Stimulated activated CD4-positive, alpha-beta T cell treated with anti-CD3 and anti-CD28 coated beads, Interleukin-4, amount 100 ng/mL, for 1 hour (primary cell): ENCODE measurements around the gene WAPL.

Experiments
- DNase-seq: peaks from one replicate; pipeline ENCODE4 v3.0.0-alpha.2; 2020

The WAPL gene

DNA sequence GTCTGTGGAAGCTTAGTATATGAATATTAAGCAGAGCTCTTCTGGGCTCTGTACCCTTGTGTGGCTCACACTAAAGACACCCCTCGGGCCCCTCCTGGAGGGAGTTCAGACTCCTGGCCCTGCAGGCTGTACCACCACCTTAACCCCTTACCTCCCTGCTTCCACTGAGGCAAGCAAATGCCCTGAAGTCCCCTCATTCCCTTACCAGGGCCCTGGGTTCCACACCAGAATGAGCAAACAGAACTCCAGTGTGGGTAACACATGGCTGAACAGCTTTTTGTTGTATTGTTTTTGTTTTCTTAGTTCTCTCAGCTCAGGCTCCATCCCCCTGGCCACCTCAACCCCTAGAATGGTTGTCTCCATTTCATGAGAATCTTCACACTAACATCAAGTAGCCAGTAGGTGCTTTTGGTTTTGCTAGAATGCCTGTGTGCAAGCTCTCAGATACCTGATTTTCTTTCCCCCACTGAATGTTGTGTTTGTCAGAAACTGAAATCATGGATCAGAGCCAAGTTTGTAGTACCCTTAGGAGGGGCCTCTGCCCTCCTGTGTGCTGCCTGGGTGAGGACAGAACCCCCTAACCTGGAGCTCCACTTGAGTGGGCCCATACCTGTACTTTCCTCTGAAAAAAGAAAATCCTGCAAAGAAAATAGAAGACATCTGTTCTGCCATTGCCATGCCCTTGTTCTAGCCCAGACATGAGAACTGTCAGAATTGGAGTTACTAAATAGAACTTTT is 2.8 kb upstream of the WAPL start:
- DNase-seq: no peak

DNA sequence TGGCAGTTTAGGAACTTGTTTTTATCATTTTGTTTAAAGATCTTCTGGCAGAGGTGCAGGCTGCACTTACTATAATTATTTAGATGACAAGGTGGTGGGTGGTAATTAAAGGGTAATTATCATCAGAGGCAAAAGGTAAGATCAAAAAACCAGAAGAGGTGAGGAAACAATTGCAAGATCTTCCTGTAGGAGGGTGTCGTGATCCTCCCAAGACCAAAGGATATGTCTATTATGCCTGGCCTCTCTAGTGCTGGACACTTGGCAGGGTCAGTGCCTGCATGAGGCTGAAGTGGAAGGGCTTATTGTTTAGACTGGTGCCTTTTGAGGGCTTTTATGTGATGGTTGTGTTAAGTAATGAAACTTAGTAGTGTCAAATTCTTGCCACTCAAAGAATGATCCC is 1.8 kb upstream of the WAPL start:
- DNase-seq: no peak

DNA sequence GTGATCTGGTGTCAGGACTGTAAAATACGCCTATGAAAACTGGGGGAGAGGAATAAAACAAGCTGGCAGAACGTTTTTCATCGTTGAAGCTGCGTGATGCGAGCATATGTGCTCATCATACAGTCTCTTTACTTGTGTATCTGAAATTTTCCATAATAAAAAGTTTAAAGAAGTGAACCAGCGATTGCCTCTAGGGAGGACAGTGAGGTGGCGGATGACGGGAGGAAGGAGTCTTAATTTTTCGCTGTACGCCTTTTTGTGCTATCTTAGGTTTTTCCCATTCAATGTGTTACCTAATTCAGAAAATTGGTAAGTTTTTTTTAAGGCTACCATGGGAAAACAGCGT is 891 bp upstream of the WAPL start:
- DNase-seq: no peak

DNA sequence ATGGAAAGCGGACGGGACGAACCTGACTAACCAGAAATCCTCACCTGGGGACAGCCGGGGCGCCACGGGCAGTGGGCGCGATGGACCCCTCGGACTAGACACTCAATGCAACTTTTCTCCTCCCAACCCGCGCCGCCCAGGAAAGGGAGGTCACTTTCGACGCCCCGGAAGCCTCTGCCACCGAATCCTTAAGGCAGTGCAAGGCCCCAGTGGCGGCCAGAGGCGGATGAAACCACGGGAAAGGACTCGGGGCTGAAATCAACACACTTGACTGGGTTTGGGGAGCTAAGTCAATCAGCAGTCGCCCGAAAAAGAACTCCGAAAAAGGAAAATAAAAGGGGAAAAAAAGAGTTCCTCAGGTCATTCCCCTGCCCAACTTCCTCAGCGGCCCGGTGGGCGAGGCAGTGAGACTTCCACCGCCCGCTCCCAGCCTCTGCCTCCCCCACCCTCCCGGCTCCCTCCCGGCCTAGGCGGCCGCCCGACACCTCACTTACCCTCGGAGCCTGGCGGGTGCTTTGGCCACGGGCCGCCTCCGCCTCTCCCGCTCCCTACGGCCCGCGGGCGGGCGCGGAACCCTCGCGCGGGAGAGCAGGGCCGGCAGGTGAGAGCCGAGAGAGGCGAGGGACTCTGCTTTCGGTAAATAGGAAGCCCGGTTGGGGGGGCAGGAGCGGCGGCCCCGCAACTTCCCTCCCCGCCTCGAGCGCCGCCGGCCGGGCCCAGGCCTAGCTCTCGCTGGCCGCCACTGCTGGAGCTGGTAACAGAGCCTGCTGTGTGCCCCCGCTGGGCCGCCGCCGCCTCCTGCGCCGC is 518 bp downstream of the WAPL start:
- DNase-seq: peak; percentile 34

DNA sequence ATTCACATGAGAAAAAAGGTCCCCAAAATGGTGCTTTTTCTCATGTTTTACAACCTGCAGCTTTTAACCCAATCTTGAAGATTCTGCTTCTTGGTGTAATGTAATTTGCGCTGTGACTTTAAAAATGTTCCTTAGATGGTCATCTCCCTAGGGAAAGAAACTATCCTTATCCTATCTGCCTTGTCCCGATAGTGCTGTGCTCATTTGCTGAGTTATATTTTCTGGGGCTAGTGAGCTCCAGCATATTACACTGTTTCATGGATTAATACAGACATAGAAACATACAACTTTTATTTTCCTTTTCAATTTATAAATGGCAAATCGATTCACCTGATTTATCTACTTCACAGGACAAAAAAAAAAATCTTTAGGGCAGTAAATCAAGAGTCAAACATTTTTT is 2.8 kb downstream of the WAPL start:
- DNase-seq: no peak

DNA sequence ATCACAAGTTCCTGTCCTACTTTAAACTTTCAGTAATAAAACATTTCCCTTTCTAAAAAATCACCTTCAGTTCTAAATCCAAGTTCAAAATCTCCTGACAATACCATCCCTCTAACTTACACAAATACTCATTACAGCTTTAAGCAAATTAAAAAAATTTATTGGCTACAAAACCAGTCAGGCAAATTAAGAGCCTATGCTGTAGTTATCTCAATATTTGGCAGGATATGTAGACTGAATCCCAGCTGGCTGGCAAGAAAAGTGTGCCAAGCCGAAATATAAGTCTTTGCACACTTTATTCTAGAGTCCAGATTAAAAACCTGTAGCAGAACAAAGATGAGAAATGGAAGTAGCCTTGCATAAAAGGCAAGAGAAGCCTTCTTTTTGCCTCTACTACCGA is 9.5 kb downstream of the WAPL start:
- no peak for DNase-seq

DNA sequence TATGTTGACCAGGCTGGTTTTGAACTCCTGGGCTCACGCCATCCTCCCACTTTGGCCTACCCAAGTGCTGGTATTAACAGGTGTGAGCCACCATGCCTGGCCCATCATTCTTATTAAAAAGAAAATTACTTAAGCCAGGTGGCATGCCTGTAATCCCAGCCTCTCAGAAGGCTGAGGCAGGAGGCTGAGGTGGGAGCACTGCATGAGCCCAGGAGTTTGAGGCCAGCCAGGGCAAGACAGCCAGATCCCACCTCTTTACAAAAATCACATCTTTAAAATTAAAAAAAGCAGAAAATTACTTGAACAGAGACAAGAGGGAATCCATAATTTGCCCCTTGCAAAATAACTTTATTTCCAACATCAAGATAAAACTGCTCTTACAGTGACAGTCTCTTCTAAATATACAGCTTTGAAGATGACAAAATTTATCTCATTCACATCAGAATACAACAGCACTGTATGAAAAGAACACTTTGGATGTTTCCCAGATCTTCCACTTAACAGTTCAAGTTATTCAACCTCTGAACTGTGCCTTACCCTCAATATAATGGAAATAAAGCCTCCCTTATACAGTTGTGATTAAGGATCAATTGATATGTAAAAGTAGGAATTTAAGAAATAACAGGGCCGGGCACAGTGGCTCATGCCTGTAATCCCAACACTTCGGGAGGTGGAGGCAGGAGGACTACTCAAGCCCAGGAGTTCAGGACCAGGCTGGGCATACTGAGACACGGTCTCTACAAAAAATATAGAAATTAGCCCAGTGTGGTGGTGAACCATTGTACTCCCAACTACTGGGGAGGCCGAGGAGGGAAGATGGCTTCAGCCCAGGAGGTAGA is 10.3 kb downstream of the WAPL start:
- no peak for DNase-seq

DNA sequence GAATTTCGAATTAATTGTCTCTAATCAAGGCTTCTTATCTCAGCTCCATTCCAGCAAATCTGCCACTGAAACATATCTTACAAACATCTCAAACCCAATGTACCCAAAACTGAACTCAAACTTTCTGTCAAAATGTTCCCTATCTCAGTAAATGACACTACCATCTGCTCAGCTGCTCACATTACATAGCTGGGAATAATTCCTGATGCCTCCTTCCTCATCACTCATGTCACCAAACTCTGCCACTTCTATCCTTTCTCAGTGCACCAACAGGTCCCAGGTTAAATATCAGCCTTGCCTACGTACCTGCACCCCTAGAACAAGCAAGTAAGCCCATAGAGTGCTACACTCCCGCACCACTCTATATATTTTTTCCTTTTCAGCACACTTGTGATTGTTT is 12.4 kb downstream of the WAPL start:
- DNase-seq: no peak

DNA sequence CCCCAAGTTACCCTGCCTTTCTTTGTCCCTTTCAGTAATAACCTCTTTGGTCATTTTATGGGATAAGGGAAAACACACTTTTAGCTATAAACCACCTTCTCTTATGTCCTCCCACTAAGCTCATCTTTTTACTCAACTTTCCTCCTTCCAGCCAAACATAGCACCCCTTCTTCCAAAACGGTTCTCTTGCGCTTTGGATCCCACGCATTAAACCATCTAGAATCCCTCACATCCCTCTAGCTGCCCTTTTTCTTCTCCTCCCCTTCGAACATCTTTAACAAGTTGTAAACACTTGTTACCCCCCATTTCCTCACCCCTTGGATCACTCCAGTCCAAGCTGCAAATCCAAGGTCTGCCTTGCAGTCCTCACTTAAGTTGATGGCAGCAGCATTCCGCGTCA is 13.4 kb downstream of the WAPL start:
- DNase-seq: no peak

DNA sequence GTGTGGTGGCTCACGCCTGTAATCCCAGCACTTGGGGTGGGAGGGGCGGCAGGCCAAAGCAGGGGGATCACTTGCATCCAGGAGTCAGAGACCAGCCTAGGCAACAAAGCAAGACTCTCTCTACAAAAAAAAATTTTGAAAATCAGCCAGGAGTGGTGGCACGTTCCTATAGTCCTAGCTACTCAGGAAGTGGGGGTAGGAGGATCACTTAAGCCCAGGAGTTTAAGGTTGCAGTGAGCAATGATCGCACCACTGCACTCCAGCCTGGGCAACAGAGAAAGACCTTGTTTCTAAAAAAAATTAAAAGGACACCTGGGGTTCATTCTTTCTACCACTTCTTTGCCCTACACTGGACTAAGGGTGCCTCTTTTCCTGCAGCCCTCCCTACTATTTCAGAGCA is 15.1 kb downstream of the WAPL start:
- DNase-seq: no peak

DNA sequence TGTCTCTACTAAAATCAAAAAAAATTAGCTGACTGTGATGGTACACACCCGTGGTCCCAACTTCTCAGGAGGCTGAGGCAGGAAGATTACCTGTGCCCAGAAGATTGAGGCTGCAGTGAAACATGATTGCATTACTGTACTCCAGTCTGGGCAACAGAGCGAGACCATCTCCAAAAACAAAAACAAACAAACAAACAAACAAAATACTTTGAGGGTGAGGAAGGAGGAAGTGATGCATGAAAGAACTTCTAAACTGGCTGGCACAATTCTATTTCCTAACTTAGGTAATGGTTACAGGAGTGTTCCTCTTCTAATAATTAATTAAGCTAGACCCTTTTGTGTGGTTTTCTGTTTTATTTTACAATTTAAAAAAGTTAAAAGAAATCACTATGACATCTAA is 15.5 kb downstream of the WAPL start:
- no peak for DNase-seq

DNA sequence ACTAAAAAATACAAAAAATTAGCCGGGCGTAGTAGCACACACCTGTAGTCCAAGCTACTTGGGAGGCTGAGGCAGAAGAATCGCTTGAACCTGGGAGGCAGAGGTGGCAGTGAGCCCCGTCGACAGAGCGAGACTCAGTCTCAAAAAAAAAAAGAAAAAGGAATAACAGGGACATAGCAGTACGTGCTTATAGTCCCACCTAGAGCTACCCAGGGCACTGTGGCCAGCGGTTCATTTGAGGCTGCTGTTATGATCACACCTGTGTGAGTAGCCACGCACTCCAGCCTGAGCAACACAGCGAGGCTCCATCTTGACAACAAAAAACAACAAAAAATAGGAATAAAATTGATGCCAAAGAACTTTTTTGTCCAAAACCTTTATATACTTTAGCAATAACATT is 17.1 kb downstream of the WAPL start:
- no peak for DNase-seq

DNA sequence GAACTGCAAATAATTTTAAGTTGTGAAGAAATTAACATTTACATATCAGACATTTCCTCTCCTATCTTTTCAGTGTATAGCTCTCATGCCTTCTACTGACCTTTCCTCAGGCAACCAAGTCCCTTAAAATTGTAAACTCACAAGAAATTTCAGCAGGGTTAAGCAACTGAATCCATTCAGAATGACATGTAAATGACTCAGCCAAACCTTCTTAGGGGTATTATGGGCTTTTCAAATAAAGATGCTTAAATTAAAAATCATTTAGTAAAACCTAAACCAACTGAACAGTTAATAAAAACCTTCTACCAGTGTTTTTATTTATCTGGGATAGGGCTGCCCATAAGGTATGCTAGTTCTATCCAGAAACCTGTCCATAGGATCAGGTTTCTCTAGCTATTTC is 20.7 kb downstream of the WAPL start:
- no peak for DNase-seq

DNA sequence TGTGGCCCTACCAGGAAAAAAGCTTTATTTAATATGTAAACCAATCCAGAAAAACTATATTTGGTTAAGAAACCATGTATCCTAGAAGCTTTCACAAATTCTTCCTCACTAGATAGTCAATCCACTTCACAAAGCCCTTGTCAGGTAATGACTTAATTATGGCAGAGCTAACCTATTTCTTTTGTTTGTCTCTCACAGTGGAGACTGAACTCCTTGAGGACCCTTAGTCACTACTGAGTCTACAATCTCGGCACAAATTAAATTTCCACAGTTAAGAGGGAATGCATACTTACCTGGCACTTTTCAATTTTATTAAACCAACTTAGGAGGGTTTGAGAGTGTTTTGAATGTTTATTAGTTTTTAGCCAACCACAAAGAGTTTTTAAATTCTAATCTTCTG is 23.0 kb downstream of the WAPL start:
- no peak for DNase-seq

DNA sequence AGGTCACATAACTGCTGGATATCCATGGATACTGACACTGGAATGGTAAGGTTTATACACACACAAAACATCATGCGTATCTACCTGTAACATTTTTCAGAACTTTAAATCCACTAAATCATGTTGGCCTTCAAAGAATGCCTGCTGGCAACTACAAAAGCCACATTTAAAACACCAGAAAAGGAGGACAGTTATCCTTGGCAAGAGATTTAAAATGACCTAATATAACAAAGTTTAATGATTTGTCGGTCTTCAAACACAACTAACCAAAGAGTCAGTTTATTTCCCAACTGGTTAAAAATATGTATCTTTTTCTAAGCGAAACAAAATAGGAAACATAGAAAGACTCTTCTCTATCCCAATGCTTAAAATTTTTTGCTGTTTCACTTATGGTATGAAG is 24.0 kb downstream of the WAPL start:
- no peak for DNase-seq

DNA sequence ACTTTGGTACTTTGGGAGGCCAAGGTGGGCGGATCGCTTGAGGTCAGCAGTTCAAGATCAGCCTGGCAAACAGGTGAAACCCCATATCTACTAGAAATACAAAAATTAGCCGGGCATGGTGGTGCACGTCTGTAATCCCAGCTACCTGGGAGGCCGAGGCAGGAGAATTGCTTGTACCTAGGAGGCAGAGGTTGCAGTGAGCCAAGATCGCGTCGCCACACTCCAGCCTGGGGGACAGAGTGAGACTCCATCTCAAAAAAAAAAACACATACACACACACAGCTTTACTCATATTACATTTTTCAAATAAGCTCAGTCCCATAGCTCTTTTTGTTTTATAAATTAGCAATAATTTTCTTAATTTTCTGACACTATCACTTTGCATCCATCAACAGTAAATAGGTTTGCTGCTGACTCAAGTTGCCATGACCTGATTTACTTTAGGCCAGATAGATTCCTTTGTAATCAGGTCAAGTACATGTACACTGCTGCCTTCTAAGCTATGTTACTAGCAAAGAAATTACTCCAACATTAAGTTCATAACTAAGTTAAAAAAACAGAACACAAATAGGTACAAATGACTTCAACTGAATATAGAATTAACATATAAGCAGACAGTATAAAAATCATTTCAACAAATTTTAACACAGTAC is 31.5 kb downstream of the WAPL start:
- DNase-seq: no peak

DNA sequence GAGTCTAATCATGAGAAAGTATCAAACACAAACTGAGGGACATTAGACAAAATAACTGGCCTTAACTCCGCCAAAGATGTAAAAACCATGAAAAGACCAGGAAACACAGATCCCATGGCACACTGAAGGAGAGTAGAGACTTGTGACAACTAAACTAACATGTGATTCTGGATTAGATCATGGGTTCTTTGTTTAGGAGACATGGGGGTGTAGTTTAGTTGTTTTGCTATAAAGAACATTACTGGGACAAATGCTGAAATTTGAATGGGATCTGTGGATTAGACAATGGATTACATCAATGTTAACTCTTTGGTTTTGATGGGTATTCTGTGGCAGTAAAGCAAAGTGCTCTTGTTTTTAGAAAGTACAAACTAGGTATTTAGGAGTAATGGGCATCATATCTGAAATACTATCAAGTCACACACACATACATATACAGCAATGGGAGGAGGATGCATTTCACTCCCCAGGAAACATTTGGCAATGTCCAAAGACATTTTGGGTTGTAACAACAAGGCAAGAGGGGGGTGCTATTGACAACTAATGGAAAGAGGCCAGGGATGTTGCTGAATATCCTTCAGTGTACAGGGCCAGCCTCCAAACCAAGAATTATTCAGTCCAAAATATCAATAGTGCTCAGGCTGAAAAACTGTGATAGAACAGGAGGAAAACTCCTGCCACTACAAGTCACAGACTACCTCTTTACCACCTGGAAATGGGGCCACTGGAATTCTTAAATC is 32.4 kb downstream of the WAPL start:
- no peak for DNase-seq

DNA sequence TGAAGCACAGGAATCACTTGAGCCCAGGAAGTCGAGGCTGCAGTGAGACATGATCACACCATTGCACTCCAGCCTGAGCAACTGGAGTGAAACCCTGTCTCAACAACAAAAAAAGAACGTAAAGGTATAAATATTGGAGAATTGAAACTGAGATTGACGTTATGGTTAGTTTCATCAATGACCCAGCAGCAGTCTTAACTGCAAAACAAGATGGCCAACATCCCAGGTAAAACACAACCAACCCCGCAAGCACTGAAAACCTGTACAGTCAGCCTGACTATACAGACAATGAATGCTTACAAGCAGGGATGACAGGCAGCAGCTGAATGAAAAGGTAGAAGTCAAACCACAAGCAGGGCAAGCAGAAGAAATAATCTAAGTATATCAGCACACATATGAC is 34.7 kb downstream of the WAPL start:
- DNase-seq: no peak

DNA sequence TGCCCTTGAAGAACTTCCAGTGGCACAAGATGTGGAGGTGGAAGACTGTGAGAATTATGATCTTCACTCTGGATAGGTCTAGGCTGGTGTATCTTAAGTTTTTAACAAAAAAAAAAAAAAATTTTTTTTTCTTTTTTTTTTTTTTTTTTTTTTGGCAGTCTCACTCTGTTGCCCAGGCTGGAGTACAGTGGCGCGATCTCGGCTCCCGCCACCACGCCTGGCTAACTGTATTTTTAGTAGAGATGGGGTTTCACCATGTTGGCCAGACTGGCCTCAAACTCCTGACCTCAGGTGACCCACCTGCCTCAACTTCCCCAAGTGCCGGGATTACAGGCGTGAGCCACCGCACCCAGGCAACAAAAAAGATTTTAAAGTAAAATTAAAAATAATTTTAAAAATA is 37.9 kb downstream of the WAPL start:
- no peak for DNase-seq

DNA sequence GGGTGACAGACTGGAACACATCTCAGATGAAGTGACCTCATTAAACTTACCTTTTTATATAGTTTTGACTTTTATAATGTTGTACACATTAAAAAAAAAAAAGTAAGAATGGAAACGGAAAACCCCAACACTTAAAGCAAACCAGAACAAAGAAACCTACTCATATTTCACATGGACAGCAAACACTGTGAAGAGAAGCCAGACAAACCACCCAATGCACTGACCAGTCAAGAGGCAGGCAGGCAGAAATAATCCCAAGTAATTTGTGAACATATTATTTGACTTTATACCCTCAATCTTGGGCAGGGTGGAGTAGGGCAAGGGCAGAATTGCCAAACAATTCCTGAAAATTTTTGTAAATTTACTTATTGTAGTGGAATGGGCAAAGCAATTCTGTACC is 39.8 kb downstream of the WAPL start:
- no peak for DNase-seq

DNA sequence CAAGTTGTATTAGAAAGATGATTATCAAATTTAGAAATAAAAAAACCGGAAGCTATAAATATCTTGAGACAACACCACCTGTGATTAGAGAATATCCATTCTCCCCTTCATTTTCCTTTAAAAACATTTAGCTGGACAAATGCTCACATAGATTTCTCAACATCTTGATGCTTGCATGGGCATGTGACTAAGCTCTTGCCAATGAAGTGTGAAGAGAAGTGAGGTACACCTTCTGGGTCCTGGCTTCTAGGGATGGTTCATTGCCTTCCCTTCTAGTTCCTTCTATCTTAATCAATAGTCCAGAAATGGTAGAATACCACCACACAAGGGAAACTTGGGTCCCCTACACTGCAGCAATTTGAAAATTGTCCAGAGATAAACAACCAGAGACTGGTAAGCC is 41.0 kb downstream of the WAPL start:
- no peak for DNase-seq

DNA sequence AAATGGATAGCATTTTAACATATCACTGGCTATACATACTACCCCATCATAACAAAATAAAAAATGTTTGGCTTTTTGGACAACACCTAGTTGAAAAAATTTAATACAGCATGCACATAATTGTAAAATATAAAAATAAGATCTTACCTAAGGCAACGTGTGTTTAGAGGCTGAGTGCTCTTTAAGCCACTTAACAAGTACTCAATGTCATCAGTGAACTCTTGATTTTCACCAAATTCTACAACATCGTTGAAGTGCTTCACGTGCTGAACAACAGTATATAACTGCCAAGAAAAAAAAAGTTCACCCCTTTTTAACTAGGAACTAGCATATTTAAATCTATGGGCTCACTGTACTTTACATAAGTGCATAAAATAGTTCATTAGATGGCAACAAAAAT is 49.5 kb downstream of the WAPL start:
- DNase-seq: no peak
